Measurements from ENCODE around the gene ARVCF.

DNA sequence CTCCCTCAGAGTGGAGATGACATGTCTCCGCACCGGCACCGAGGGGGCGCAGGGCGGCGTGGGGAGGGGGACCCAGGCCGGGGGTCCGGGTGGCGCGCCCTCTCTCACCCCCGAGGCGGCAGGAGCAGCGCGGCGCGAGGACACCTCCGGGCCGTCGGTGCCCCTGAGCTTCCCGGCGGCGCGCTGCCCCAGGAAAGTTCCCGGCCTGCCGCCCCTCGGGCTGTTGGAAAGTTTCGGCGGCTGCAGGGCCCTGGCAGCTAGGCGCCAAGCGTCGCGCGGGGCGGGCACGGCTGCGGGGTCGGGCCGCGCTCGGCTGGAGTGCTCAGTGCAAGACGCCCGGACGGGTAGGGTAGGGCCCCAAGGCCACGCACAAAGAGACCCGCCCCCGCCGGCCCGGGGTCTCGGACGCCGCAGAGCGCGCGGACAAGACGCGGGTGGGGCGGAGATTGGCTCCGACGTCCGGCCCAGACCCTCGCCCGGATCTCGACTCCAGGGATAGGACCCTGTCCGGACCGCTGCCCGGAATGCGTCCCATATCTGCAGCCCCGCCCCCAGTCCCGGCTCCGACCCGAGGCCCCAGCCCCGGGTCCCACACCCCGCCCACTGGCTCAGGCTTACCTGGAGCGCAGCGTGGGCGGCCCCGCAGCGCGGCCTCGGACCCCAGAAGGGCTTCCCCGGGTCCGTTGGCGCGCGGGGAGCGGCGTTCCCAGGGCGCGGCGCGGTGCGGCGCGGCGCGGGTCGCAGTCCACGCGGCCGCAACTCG is 471 bp downstream of the ARVCF start:
- no peak for TF ChIP-seq POLR2A (IDR thresholded peaks at IDR 0.05; ENCODE audit: low read depth)
- TF ChIP-seq, protein P1, sequence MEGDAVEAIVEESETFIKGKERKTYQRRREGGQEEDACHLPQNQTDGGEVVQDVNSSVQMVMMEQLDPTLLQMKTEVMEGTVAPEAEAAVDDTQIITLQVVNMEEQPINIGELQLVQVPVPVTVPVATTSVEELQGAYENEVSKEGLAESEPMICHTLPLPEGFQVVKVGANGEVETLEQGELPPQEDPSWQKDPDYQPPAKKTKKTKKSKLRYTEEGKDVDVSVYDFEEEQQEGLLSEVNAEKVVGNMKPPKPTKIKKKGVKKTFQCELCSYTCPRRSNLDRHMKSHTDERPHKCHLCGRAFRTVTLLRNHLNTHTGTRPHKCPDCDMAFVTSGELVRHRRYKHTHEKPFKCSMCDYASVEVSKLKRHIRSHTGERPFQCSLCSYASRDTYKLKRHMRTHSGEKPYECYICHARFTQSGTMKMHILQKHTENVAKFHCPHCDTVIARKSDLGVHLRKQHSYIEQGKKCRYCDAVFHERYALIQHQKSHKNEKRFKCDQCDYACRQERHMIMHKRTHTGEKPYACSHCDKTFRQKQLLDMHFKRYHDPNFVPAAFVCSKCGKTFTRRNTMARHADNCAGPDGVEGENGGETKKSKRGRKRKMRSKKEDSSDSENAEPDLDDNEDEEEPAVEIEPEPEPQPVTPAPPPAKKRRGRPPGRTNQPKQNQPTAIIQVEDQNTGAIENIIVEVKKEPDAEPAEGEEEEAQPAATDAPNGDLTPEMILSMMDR (IDR thresholded peaks at IDR 0.05): no peak
- no peak for TF ChIP-seq EP300 (IDR thresholded peaks at IDR 0.05)

Data from esophagus muscularis mucosa (tissue), 4 donors.